Smooth muscle cell of the brain vasculature (primary cell): ENCODE measurements around the gene PACS2.

Source experiments
- DNase-seq: peaks from one replicate; pipeline ENCODE4 v3.0.0-alpha.2; 2012; ENCODE audit warnings: low read depth, low spot score

Gene PACS2

DNA sequence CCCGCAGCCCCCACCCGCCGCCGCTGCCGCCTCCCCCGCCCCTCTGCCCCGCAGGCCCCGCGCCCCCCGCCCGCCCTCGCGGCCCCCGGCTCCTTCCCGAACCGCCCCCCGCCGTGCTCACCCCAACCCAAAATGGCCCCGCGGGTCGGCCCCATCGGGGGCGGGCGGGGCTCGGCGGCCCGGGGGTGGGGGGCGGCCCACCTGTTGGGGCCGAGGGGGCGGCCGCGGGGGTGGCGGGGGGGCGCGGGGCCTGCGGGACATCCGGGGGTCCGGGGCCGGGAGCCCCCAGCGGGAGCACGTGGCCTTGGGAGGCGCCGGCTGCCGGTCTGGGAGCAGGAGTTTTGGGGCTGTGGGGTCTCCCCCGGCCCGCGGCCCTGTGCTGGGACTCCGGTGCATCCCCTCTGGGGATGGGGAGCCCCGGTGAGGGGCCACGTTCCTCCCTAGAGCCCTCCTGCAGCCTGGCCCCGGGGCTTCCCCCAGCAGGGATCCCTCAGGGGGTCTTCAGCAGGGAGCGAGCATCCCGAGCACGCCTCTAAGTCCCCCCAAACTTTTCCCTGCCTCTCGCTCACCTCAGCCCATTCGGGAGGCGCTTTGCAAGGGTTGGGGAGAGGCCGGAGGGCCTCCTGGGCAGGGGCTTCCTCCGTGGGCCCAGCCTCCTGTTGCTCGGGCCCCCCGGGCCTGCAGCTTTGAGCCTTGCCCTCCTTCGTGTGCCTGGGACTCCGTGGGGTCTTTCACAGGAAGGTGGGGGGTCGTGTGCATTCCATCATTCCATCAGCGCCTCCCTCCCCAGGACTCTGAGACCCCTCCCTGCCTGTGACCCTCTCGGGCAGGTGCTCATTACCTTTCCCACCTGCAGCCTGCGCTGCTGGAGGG is 105.8 kb downstream of the PACS2 start:
- DNase-seq, result no peak

DNA sequence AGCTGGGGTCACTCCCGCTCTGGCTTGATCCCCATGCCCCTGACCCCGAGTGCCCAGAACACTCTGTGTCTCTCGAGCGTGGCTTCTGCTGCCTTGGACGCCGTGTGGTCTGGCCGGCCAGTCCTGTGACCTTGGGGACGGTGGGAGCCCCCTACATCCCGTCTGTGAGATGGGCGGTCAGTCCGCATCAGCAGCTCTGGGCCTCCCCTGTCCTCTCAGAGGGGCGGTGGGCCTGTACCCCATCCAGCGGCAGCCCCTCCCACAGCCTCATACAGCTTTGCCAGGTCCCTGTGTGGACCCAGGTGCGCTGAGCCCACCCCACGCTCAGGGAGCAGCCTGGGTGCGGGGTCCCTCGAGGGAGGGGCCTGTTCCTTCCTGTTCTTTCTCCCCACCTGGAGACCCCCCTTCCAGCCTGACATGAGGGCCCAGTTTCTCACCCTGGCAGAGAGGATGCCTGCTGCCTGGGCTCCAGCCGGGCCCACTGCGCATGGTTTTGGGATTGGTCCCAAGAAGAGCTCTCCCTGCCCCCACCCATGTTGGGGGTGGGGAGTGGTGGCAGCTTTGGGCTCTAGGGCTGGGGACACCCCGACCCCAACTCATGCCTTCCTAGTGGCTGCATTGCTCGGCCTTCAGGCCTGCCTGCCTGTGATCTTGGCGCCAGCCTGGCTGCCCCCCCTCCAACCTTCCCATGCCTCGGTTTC is 106.6 kb downstream of the PACS2 start:
- no peak for DNase-seq

DNA sequence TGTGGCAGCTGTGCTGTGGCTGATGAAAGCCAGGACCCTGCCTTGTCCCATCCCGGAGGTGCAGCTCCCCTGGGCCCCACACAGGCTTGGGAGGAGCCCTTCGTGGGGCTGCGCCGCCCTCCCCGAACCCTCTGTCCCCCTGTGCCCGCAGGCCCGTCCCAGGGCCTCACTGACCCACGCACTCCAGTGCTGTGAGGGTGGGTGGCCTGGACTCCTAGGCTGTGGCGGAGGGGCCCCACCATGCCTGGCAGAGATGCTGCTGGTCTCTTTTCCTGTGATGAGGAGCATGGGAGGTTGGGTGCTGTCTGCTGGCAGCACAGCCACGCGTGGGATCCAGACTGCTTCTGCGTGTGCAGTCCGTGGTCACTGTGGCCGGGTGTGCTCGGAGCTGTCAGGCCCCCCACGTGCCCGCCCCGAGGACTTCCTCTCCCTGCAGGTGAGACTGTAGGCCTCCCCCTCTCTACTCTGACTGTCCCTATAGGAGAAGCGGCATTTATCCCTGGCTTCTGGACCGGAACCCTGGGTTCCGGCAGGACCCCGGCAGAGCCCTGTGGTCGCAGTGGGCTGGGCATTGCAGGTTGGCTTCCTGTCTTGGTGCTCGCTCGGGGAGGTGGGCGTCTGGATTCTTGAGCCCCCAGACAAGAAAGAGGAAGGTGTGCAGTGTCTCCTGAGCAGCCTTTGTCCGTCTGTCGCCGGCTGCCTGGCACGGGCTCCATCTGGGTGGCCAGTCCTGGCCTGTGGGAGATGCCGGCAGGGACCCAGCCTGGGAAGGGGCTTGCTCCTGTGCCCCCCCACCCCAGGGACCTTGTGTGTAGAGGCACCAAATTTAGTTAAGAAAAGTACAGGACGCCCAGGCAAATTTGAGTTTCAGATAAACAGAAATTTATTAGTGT is 107.4 kb downstream of the PACS2 start:
- no peak for DNase-seq

DNA sequence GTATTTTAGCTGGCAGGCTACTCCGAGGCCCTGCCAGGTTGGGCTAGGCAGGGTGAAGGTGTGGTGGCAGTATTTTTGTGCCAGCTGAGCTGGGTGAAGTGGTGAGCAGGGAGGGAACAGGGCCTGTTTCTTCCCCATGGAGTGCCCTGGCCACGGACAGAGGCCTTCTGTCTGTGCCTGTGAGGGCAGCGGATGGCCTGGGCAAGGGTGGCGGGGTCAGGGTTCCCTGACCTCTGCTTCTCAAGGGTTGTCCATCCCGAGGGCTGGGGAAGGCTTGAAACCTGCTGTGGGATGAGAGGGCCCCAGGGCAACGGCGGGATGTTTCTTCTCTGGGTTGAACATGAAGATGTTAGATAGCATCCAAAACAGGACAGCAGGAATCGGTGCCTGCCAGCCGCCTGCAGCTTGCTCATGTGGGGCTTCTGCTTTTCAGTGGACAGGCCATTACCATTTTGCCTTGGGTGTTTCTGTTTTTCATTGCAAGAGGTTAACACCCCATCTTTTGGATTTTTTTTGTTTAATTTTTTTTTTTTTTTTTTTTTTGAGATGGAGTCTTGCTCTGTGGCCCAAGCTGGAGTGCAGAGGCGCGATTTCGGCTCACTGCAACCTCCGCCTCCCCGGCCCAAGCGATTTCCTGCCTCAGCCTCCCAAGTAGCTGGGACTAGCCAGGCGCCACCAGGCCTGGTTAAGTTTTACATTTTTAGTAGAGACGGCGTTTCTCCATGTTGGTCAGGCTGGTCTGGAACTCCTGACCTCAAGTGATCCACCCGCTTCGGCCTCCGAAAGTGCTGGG is 108.3 kb downstream of the PACS2 start:
- no peak for DNase-seq

DNA sequence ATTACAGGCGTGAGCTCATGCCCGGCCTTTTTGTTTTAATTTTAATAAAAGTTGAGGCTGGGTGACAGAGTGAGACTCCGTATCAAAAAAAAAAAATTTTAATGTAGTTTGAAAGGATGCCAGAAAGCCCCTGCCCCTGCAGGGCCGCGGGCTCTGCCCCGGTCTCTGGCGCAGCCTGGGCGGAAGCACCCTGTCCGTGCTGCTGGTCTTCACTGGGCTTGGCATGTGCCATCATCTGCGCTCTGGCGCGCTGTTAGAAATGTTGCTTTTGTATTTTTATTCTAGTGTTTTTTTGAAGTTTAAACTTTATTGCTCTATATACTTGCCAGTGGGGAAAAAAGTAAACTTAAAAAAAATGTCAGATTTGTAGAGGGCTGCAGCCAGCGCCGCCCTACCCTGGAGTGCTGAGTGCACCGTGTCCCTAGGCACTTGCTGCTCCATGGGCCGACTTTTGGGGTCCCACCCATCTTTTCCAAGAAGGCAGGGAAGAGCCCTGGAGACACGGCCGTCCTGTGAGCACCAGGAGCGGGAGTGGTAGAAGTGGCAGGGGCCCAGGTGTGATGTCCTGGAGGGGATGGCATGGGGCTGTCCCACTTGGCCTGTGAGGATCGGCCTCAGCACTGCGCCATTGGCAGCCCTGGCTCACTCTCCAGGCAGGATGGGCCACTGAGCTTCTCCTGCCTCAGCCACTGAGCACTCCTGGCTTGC is 109.1 kb downstream of the PACS2 start:
- no peak for DNase-seq

DNA sequence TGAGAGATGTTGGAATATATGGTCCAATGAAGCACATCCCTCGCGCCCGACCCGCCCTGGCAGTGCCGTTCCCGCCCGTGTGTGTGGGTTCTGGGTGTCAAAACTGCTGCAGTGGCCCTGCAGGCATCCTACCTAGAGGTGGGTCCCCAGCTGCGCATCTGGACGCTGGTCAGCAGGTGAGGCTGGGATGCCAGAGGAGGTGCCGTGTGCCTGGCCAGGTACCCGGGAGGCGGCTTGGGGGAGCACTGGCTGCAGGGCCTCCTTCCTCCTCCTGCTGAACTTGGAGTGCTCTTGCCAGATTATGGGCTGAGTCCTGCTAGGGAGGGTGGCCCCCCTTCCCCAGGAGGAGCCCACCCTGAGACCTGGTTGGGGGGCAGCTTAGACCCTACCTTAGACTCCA is 110.3 kb downstream of the PACS2 start:
- no peak for DNase-seq

GRCh38 chr14:105425823-105426247 is 111.3 kb downstream of the PACS2 start:
- DNase-seq, result no peak

- no peak for DNase-seq
These were observed 112.0 kb downstream of the PACS2 start for GRCh38 chr14:105426416-105427130.

DNA sequence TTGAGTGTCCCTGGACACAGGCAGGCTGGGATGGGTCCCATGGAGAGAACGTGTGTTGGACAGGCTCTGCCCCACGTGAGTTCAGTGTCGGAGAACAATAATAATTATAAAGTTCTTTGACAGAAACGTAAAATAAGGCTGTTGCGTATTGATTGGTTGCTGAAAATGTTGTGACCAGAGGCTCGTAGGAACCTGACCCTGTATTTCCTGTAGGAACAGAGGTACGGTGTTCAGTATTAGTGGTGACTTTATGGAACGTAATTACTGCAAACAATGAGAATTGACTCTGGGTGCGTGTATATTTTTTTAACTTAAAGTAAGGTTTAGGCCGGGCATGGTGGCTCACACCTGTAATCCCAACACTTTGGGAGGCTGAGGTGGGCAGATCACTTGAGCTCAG is 112.9 kb downstream of the PACS2 start:
- DNase-seq, result no peak

DNA sequence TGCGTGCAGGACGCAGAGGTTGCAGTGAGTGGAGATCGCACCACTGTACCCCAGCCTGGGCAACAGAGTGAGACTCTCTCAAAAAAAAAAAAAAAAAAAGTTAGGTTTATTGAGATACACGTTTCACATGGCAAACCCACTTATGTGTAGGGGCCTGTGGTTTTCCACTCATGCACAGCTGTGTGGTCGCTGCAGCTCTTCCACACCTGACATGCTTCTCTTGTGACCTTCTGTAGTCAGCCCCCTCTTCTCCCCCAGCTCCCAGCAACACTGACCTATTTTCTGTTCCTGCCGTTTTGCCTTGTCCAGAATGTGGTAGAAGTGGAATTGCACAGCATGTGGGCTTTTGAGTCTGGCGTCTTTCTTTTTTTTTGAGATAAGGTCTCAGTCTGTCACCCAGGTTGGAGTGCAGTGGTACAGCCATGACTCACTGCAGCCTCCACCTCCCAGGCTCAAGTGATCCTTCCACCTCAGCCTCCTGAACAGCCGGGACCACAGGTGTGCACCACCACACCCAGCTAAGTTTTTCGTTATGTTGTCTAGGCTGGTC is 113.5 kb downstream of the PACS2 start:
- no peak for DNase-seq

- DNase-seq, result no peak
These were observed 115.5 kb downstream of the PACS2 start for GRCh38 chr14:105430042-105430441.

DNA sequence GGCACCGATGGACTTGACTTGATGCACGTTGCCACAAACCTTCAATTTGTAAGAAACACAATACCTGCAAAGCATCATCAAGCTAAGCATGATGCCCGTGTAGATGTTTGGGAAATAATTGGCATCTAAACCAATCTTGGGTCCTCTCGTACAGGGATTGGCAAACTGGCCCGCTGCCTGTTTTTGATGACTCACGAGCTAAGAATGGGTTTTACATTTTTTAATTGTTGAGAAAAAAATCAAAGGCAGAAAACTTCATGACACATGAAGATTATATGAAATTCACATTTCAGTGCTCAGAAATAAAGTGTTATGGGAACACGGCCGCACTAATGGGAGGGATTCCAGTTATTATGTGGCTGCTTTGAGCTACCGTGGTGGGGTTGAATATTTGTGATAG is 116.0 kb downstream of the PACS2 start:
- DNase-seq, result no peak

GRCh38 chr14:105431256-105431655 is 116.7 kb downstream of the PACS2 start:
- DNase-seq, result no peak

DNA sequence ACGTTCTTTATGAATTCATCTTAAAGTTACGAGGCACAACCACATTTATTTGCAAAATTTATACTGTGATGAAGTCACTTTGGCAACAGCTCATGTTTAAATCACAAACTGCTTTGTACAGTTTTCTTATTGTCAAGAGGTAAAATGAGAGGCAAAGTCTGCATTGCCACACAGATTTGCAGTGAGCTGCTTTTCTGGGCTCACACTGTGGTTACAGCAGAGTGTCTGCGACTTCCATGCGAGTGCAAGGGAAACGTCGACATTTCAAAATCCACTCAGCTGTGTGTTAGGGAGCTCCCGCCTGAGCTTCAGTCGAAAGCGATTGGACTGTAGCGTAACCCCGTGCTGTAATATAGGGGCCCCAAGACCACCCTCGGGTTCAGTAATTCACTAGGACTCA is 118.1 kb downstream of the PACS2 start:
- DNase-seq, result no peak

DNA sequence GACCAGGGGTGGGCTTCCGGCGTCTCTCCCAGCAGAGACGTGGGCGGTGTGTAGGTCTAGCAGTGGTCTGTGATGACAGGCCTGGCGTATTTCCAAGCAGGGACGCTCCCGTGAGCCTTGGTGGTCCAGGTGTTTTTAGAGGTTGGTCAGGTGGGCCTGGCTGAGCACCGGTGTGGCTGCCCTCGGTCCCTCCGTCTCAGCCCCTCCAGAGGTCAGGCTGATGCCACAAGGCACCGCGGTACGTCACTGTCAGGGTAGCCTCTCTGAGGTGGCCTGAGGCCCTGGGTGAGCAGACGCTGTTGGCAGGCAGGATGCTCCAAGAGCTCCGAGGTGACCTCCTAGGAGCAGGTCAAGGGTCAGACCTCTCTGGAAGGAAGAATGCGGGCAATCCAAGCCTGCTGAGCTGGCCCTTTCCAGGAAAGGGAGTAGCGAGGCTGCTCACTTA is 118.6 kb downstream of the PACS2 start:
- no peak for DNase-seq

- DNase-seq, result no peak
These were observed 121.9 kb downstream of the PACS2 start for GRCh38 chr14:105436402-105436801.

- no peak for DNase-seq
These were observed 122.6 kb downstream of the PACS2 start for GRCh38 chr14:105436891-105437722.

GRCh38 chr14:105437723-105438500 is 123.4 kb downstream of the PACS2 start:
- no peak for DNase-seq
